Activated naive CD8-positive, alpha-beta T cell treated with anti-CD3 and anti-CD28 coated beads for 36 hours (primary cell): ENCODE data around the gene SLCO1B3. TPM values are rescaled to one million over a fixed set of nuclear protein-coding genes. Genes with fewer than 3 reads are reported as not detected.

ENCODE experiments used
- total RNA-seq, 2 experiments: library from RNA; stranded (reverse); gene quantifications; one replicate each; pipeline ENCODE4 v1.2.3, GENCODE V29; 2021

The SLCO1B3 gene
- total RNA-seq, 2 experiments from 2014 or later, result not detected

Other genes starting within 250 kb of the SLCO1B3 start
- gene SLCO1C1, start 115.4 kb upstream of the SLCO1B3 start, total RNA-seq, result not detected